ENCODE measurements around the gene EIF4E1B. TPM values are rescaled to one million over a fixed set of nuclear protein-coding genes. Genes with fewer than 3 reads are reported as not detected.
"Not testable (repeated sequence)": the region's sequence is repeated elsewhere in the genome, so short reads cannot be mapped to it uniquely, and the experiment has no call there.

Gene EIF4E1B
- polyA plus RNA-seq, 2 of the 4 experiments (the other 2 are of a cell fraction) = not detected

DNA sequence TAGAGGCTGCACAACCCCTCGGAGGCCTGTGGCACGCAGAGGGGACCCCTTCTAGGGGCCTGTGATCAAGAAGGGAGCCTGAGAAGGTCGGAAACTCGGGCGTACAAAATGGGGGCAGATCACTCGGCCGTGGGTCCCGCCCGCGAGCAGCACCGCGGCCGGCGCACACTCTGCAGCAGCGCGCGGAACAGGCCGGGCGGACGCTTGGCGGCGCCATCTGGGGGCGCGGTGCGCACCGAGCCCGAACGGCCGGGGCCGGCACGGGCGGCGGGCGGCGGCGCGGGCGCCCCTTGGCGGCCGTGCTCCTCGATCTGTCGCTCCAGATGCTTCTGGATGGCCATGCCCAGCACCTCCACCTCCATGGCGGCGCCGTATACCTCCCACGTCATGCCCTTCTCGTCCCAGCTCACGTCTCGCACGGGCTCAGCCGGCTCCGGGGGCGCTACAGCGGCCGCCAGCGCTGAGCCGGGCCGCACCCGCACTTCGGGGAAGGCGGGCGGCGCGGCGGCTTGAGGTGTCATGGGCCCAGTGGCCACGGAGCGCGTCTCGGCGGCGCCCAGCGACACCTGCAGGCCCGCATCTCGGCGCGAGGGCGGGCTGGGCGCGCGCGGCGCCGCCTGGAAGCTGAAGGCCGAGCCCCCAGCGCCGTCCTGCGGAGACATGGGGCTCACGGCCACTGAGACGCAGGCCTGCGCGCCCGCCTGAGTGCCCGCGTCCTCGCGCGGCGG, 33.6 kb upstream of the EIF4E1B start:
- WGBS (ENCODE audit: missing lambda C conversion rate) = 94% methylated on average over 88 of the region's 98 CpGs
- ATAC-seq = peak in 1 of 2 experiments; percentile 62; a peak in 3 of 6 replicates
- no peak for TF ChIP-seq POLR2AphosphoS2 (conservative IDR thresholded peaks at IDR 0.05; ENCODE audit: low read length)
- TF ChIP-seq, protein P1, sequence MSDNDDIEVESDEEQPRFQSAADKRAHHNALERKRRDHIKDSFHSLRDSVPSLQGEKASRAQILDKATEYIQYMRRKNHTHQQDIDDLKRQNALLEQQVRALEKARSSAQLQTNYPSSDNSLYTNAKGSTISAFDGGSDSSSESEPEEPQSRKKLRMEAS (IDR thresholded peaks at IDR 0.05) = no peak
- TF ChIP-seq, protein P2, sequence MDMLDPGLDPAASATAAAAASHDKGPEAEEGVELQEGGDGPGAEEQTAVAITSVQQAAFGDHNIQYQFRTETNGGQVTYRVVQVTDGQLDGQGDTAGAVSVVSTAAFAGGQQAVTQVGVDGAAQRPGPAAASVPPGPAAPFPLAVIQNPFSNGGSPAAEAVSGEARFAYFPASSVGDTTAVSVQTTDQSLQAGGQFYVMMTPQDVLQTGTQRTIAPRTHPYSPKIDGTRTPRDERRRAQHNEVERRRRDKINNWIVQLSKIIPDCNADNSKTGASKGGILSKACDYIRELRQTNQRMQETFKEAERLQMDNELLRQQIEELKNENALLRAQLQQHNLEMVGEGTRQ (IDR thresholded peaks at IDR 0.05) = no peak
- no peak for FAIRE-seq
- ChIA-PET POLR2A (no interaction called here), CTCF (interaction anchor here (1.1 kb wide), 1 partner anchor 54 kb away, joined by 4 read pairs; no protein-coding TSS in a partner anchor)
- Histone ChIP-seq H3K4me2 (no peak overlapping the region), H3K4me3 (no peak overlapping the region), H3K9me3 (no peaks in the 10 kb centered on the region), H3K27ac (no peak overlapping the region), H3K4me1 (no peaks in the 10 kb centered on the region)
- DNase-seq (ENCODE audit: low read depth in 1 of 2, low spot score in 1 of 2) = no peak

DNA sequence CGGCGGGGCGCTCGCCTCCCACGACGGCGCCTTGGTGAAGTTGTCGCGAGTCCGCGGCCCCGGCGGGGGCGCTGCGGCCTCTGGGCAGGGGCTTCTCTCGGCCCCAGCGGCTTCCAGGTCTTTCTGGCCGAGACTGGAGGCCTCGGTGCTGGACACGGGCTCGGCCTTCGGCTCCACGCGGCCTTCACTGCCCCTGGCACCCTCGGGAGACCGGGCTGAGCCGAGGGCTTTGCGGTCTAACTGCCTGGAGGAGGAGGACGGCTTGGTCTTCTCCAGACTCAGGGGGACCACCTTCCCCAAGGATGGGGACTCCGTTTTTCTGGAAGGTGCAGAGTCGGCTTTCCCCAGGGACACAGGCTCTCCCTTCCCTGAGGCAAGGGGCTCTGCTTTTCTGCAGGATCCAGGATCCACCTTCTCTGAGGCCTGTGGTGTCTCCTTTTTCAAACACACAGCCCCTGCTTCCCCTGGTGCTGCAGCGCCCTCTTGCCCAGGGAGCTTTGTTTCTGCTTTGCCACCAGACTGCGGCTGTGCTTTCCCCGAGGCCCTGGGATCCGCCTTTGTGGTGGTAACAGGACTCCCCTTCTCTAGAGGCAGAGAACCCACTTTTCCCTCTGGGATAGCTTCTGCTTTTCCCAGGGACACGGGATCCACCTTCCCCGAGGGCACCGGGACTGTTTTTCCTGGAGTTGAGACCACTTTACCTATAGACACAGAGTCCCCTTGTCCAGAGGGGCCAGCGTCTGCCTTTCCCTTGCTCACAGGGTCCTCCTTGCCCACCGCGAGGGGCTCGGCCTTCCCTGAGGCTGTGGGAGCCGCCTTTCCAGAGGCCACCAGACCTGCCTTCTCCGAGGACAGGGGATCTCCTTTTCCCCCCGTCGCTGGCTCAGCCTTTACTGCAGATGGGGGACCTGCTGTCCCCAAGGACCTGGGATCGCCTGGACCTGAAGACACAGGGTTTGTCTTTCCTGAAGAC, 32.8 kb upstream of the EIF4E1B start:
- DNase-seq (ENCODE audit: low read depth in 1 of 2, low spot score in 1 of 2) (no peak), ATAC-seq (peak in 1 of 2 experiments; percentile 30; a peak in 2 of 6 replicates), FAIRE-seq (no peak)
- TF ChIP-seq TFCP2L1 (CRISPR knock-in tag; IDR thresholded peaks at IDR 0.05) = no peak
- TF ChIP-seq RAD21 (conservative IDR thresholded peaks at IDR 0.05 in 1 of 2, IDR thresholded peaks at IDR 0.05 in 1 of 2) = peak in 1 of 2 experiments; percentile 28; a peak in 1 of 5 replicates
- ChIA-PET CTCF (interaction anchor here (1.1 to 1.2 kb wide), 2 partner anchors 19 to 63 kb away, joined by 3 to 5 read pairs; no protein-coding TSS in a partner anchor), POLR2A (no interaction called here)
- no peaks in the 10 kb centered on the region for H3K4me1 ChIP-seq
- no peak overlapping the region for H3K4me2 ChIP-seq
- no peak overlapping the region for H3K4me3 ChIP-seq
- H3K9me3 ChIP-seq = no peaks in the 10 kb centered on the region
- 88% methylated on average over 44 of the region's 47 CpGs for WGBS (ENCODE audit: missing lambda C conversion rate)
- no peak overlapping the region for H3K27ac ChIP-seq

DNA sequence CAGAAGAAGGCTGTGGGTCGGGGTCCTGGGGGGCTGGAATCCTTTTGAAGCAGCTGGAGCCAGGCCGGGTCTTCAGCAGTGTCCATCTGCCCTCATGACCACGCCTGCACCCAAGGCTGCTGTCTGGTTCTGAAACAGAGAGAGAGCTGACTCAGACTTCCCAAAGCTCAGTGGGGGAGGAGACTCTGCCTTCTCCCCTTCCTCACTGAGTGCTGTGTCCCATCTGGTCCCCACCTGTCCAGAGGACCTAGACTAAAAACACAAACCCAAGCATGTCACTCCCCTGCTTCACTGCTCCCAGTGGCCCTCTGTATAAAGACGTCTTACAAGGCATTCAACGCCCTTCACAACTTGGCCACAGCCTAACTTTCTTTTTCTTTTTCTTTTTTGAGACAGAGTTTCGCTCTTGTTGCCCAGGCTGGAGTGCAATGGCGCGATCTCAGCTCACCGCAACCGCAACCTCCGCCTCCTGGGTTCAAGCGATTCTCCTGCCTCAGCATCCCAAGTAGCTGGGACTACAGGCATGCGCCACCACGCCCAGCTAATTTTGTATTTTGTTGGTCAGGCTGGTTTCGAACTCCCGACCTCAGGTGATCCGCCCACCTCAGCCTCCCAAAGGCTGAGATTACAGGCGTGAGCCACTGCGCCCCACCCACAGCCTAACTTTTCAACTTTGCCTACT, 30.6 kb upstream of the EIF4E1B start:
- FAIRE-seq = not testable (repeated sequence)

DNA sequence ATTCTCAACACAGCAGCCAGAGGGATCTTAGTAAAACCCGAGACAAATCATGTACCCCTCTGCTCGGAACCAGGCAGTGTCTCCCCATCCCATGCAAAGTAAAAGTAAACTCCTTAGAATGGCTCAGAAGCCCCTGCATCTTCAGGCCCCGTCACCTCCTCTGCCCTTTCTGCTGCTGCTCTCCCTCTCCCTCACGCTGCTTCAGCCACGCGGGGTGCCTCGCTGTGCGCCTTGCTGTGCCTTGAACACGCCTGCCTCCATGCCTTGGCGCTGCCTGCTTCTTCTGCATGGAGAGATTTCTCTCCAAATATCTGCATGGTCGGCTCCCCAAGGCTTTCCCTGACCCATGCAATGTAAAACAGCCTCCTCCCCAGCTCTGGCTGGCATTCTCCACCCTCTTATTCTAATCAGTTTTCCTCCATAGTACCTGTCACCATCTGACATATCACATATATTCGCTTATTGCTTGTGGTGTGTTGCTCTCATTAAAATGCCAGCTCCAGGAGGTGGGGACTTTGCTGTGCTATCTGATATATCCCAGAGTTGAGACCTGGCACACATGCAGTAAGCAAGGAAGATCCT, 28.5 kb upstream of the EIF4E1B start:
- CTCF ChIA-PET = interaction anchor here (0.8 to 3.0 kb wide), 6 partner anchors 15 to 872 kb away, joined by 3 to 11 read pairs (median 6); no protein-coding TSS in a partner anchor
- ATAC-seq (no peak), FAIRE-seq (no peak)

More for the DNA sequence above, 30.6 kb upstream of the EIF4E1B start:
- DNase-seq (ENCODE audit: low read depth in 1 of 2, low spot score in 1 of 2); H3K4me1 ChIP-seq; H3K4me2 ChIP-seq; H3K9me3 ChIP-seq; H3K27ac ChIP-seq; H3K4me3 ChIP-seq; POLR2A ChIA-PET; ATAC-seq: not testable (repeated sequence)
- CTCF ChIA-PET = interaction anchor here (0.7 to 1.2 kb wide), 3 partner anchors 10 to 58 kb away, joined by 3 read pairs; no protein-coding TSS in a partner anchor
- WGBS (ENCODE audit: missing lambda C conversion rate) = 91% methylated on average over 18 of the region's 19 CpGs

More for the DNA sequence above, 28.5 kb upstream of the EIF4E1B start:
- 0 out of 3 replicates have a peak, but pooled peaks cover 7% of the 10 kb centered on the region for H3K4me1 ChIP-seq
- 75% methylated on average over 12 of the region's 12 CpGs for WGBS (ENCODE audit: missing lambda C conversion rate)
- H3K9me3 ChIP-seq = no peaks in the 10 kb centered on the region
- H3K4me3 ChIP-seq = no peak overlapping the region
- TF ChIP-seq CHD2 (IDR thresholded peaks at IDR 0.05; ENCODE audit: low read length, partially characterized antibody) (no peak), FOSL2 (IDR thresholded peaks at IDR 0.05) (no peak), FOSL2 (CRISPR knock-in tag; IDR thresholded peaks at IDR 0.05) (no peak), JUNB (IDR thresholded peaks at IDR 0.05) (no peak), PHF8 (IDR thresholded peaks at IDR 0.05; ENCODE audit: borderline replicate concordance, low read depth) (no peak), ZSCAN20 (CRISPR knock-in tag; IDR thresholded peaks at IDR 0.05) (no peak), CBX8 (IDR thresholded peaks at IDR 0.05) (no peak), HOXB13 (CRISPR knock-in tag; IDR thresholded peaks at IDR 0.05; ENCODE audit: low read depth) (no peak), ZC3H11A (IDR thresholded peaks at IDR 0.05) (no peak), JUN (IDR thresholded peaks at IDR 0.05) (no peak), MAZ (IDR thresholded peaks at IDR 0.05; ENCODE audit: borderline replicate concordance, low read depth, low read length) (no peak)
- TF ChIP-seq, protein P3, sequence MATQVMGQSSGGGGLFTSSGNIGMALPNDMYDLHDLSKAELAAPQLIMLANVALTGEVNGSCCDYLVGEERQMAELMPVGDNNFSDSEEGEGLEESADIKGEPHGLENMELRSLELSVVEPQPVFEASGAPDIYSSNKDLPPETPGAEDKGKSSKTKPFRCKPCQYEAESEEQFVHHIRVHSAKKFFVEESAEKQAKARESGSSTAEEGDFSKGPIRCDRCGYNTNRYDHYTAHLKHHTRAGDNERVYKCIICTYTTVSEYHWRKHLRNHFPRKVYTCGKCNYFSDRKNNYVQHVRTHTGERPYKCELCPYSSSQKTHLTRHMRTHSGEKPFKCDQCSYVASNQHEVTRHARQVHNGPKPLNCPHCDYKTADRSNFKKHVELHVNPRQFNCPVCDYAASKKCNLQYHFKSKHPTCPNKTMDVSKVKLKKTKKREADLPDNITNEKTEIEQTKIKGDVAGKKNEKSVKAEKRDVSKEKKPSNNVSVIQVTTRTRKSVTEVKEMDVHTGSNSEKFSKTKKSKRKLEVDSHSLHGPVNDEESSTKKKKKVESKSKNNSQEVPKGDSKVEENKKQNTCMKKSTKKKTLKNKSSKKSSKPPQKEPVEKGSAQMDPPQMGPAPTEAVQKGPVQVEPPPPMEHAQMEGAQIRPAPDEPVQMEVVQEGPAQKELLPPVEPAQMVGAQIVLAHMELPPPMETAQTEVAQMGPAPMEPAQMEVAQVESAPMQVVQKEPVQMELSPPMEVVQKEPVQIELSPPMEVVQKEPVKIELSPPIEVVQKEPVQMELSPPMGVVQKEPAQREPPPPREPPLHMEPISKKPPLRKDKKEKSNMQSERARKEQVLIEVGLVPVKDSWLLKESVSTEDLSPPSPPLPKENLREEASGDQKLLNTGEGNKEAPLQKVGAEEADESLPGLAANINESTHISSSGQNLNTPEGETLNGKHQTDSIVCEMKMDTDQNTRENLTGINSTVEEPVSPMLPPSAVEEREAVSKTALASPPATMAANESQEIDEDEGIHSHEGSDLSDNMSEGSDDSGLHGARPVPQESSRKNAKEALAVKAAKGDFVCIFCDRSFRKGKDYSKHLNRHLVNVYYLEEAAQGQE (IDR thresholded peaks at IDR 0.05) = no peak
- TF ChIP-seq, protein P4, sequence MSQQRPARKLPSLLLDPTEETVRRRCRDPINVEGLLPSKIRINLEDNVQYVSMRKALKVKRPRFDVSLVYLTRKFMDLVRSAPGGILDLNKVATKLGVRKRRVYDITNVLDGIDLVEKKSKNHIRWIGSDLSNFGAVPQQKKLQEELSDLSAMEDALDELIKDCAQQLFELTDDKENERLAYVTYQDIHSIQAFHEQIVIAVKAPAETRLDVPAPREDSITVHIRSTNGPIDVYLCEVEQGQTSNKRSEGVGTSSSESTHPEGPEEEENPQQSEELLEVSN (IDR thresholded peaks at IDR 0.05; ENCODE audit: borderline replicate concordance, low read depth) = no peak
- DNase-seq (ENCODE audit: low read depth in 1 of 2, low spot score in 1 of 2) = no peak
- POLR2A ChIA-PET = no interaction called here
- no peak overlapping the region for H3K4me2 ChIP-seq
- no peak overlapping the region for H3K27ac ChIP-seq
